Neural cell (in vitro differentiated cells): ENCODE data around the gene CYP4A22. TPM values are rescaled to one million over a fixed set of nuclear protein-coding genes. Genes with fewer than 3 reads are reported as not detected.
"Not testable (repeated sequence)": the region's sequence is repeated elsewhere in the genome, so short reads cannot be mapped to it uniquely, and the experiment has no call there.

Source experiments
- H2AFZ ChIP-seq: fragments of 200-600, 300-800 bp; sonication (generic), shearing (Covaris generic); 2 replicates; pipeline ENCODE4 v1.6.0; 2014; ENCODE audit warnings: low read depth, mild to moderate bottlenecking, antibody characterized with exemption, low read length, moderate library complexity
- H3F3A ChIP-seq: fragments of 200-600 bp; shearing (Covaris generic); 2 replicates; pipeline ENCODE4 v1.6.1; 2016; ENCODE audit warnings: mild to moderate bottlenecking, moderate library complexity, mixed read lengths, antibody characterized with exemption, low read length; ENCODE audit not compliant: insufficient read depth, poor library complexity, severe bottlenecking
- H3K27ac ChIP-seq: fragments of 200-600, 300-800 bp; sonication (generic), shearing (Covaris generic); 2 replicates; pipeline ENCODE4 v1.5.1; 2014; ENCODE audit warnings: mild to moderate bottlenecking, low read length, moderate library complexity
- H3K27me3 ChIP-seq: fragments of 300-800, 200-600 bp; sonication (generic), shearing (Covaris generic); 2 replicates; pipeline ENCODE4 v1.6.0; 2014; ENCODE audit warnings: mild to moderate bottlenecking, low read depth, low read length, moderate library complexity; ENCODE audit not compliant: insufficient read depth
- H3K36me3 ChIP-seq: fragments of 300-800, 200-600 bp; sonication (generic), shearing (Covaris generic); 2 replicates; pipeline ENCODE4 v1.5.1; 2014; ENCODE audit warnings: mild to moderate bottlenecking, antibody characterized with exemption, low read length, moderate library complexity; ENCODE audit not compliant: insufficient read depth
- H3K4me2 ChIP-seq: fragments of 300-800, 200-600 bp; sonication (generic), shearing (Covaris generic); 2 replicates; pipeline ENCODE4 v1.6.0; 2014; ENCODE audit warnings: mild to moderate bottlenecking, low read length
- H3K4me3 ChIP-seq: fragments of 300-800, 200-600 bp; sonication (generic), shearing (Covaris generic); 2 replicates; pipeline ENCODE4 v1.5.1; 2014; ENCODE audit warnings: mild to moderate bottlenecking, low read length, moderate library complexity
- H3K79me2 ChIP-seq: fragments of 200-600 bp; shearing (Covaris generic); replicated peaks from 2 replicates; pipeline ENCODE4 v1.6.0; 2014; ENCODE audit warnings: mild to moderate bottlenecking, low read length, moderate library complexity; ENCODE audit not compliant: insufficient read depth
- H3K9ac ChIP-seq: fragments of 300-800, 200-600 bp; sonication (generic), shearing (Covaris generic); 2 replicates; pipeline ENCODE4 v1.6.1; 2016; ENCODE audit warnings: mild to moderate bottlenecking, low read length, mixed read lengths
- H3K9me2 ChIP-seq: fragments of 200-600 bp; shearing (Covaris generic); 2 replicates; pipeline ENCODE4 v1.6.1; 2016; ENCODE audit warnings: mild to moderate bottlenecking, low read length, mixed read lengths; ENCODE audit not compliant: insufficient read depth
- H3K9me3 ChIP-seq: fragments of 200-600, 300-800 bp; sonication (generic), shearing (Covaris generic); 2 replicates; pipeline ENCODE4 v1.6.1; 2016; ENCODE audit warnings: mild to moderate bottlenecking, mixed run types, low read length, moderate library complexity, mixed read lengths
- H4K20me1 ChIP-seq: fragments of 200-600 bp; shearing (Covaris generic); 2 replicates; pipeline ENCODE4 v1.6.1; 2016; ENCODE audit warnings: mild to moderate bottlenecking, mixed run types; ENCODE audit not compliant: insufficient read depth
- EP300 ChIP-seq: fragments of 450-650 bp; conservative IDR thresholded peaks from 2 replicates; pipeline ENCODE4 v1.6.1; 2014; ENCODE audit warnings: antibody characterized with exemption, mild to moderate bottlenecking, moderate library complexity; ENCODE audit not compliant: poor library complexity, severe bottlenecking
- EZH2 ChIP-seq: fragments of 200-600, 300-800 bp; shearing (Covaris generic), sonication (generic); IDR thresholded peaks from 2 replicates; pipeline ENCODE4 v1.6.1; 2014; ENCODE audit warnings: antibody characterized with exemption, low read length, borderline replicate concordance, mild to moderate bottlenecking; ENCODE audit not compliant: insufficient read depth, poor library complexity, severe bottlenecking
- MXI1 ChIP-seq: fragments of 450-650 bp; conservative IDR thresholded peaks from 2 replicates; pipeline ENCODE4 v1.6.1; 2014; ENCODE audit warnings: antibody characterized with exemption, mild to moderate bottlenecking; ENCODE audit not compliant: poor library complexity, severe bottlenecking
- REST ChIP-seq: IDR thresholded peaks from 2 replicates; pipeline ENCODE4 v1.6.1; 2012; ENCODE audit warnings: borderline replicate concordance
- TAF1 ChIP-seq: IDR thresholded peaks from 2 replicates; pipeline ENCODE4 v1.6.1; 2012; ENCODE audit warnings: low read depth
- polyA plus RNA-seq: library from polyadenylated mRNA; depleted of rRNA; stranded (reverse); fragments of >200 nt; gene quantifications from 2 replicates; pipeline ENCODE4 v1.2.3, GENCODE V29; 2014

CYP4A22 gene
- polyA plus RNA-seq, 1 donor from 2014 or later = not detected

- H3K27me3 ChIP-seq, H3K79me2 ChIP-seq, H3K4me3 ChIP-seq: not testable (repeated sequence)
These were observed 27.8 kb upstream of the CYP4A22 start for GRCh38 chr1:47109482-47109881.

GRCh38 chr1:47113178-47113577, 24.1 kb upstream of the CYP4A22 start:
- Histone ChIP-seq H3K9ac (no peak overlapping the region), H3K79me2 (no peaks in the 10 kb centered on the region), H3K27ac (no peak overlapping the region), H4K20me1 (no peaks in the 10 kb centered on the region), H3K27me3 (no peaks in the 10 kb centered on the region), H3F3A (no peaks in the 10 kb centered on the region), H3K9me2 (no peaks in the 10 kb centered on the region), H3K36me3 (no peaks in the 10 kb centered on the region), H3K4me2 (no peak overlapping the region), H2AFZ (no peak overlapping the region), H3K4me3 (no peak overlapping the region), H3K9me3 (no peaks in the 10 kb centered on the region)
- TF ChIP-seq TAF1 = no peak
- no peak for TF ChIP-seq REST
- no peak for TF ChIP-seq EP300
- no peak for TF ChIP-seq EZH2
- no peak for TF ChIP-seq MXI1

More at GRCh38 chr1:47109482-47109881, 27.8 kb upstream of the CYP4A22 start:
- H2AFZ ChIP-seq, H3K9me2 ChIP-seq, H3F3A ChIP-seq, H3K36me3 ChIP-seq, H3K27ac ChIP-seq, H3K4me2 ChIP-seq, H4K20me1 ChIP-seq, H3K9me3 ChIP-seq, H3K9ac ChIP-seq: not testable (repeated sequence)

GRCh38 chr1:47121039-47121438, 16.2 kb upstream of the CYP4A22 start:
- not testable (repeated sequence) for H3F3A ChIP-seq, H3K79me2 ChIP-seq, H3K27me3 ChIP-seq, H3K27ac ChIP-seq, H3K9ac ChIP-seq, H3K36me3 ChIP-seq, H2AFZ ChIP-seq, H3K4me2 ChIP-seq, H4K20me1 ChIP-seq, H3K9me3 ChIP-seq, H3K4me3 ChIP-seq, H3K9me2 ChIP-seq

DNA sequence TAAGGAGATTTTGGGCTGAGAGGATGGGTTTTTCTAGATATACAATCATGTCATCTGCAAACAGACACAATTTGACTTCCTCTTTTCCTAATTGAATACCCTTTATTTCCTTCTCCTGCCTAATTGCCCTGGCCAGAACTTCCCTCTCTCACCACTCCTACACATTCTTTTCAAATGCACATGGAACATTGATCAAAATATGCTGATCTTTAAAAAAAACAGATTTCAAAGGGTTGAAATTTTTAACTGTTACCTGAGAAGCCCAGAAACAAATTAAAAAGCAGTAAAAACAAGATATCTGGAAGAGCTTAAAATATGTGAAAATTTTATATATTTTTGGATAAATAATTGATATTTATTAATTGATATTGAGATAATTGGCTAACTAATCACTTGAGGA, 12.4 kb upstream of the CYP4A22 start:
- not testable (repeated sequence) for H3K9ac ChIP-seq, H3K36me3 ChIP-seq, H3K27me3 ChIP-seq, H3K4me3 ChIP-seq, H3K79me2 ChIP-seq, H3K9me3 ChIP-seq, H4K20me1 ChIP-seq, H3K27ac ChIP-seq, H3K9me2 ChIP-seq, H3K4me2 ChIP-seq, H2AFZ ChIP-seq, H3F3A ChIP-seq

GRCh38 chr1:47126997-47127396, 10.2 kb upstream of the CYP4A22 start:
- not testable (repeated sequence) for H3K27ac ChIP-seq, H3F3A ChIP-seq

More at GRCh38 chr1:47126997-47127396, 10.2 kb upstream of the CYP4A22 start:
- not testable (repeated sequence) for H3K4me2 ChIP-seq, H3K27me3 ChIP-seq, H2AFZ ChIP-seq, H3K79me2 ChIP-seq, H3K4me3 ChIP-seq, H4K20me1 ChIP-seq, H3K9me2 ChIP-seq, H3K36me3 ChIP-seq, H3K9ac ChIP-seq, H3K9me3 ChIP-seq
